ENCODE data around the gene LAMP1.

DNA sequence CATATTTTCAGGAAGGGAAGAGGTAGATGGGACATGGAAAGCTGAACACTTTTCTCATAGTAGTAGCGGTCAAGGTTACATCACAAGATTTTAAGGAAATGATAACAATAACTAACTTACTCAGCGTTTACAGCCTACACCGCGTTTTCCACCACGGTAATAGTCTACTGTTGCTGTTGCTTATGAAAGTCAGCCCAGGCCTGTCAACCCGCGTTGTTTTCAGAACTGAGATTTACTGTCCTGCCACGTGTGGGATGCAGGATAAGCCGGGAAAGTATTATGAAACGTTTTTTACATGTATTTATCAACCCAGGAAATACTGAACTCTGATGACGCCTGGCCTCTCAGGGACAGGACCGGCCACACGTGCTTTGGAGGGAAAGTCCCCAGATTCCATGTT is 36.0 kb upstream of the LAMP1 start:
- TF ChIP-seq, protein P1, sequence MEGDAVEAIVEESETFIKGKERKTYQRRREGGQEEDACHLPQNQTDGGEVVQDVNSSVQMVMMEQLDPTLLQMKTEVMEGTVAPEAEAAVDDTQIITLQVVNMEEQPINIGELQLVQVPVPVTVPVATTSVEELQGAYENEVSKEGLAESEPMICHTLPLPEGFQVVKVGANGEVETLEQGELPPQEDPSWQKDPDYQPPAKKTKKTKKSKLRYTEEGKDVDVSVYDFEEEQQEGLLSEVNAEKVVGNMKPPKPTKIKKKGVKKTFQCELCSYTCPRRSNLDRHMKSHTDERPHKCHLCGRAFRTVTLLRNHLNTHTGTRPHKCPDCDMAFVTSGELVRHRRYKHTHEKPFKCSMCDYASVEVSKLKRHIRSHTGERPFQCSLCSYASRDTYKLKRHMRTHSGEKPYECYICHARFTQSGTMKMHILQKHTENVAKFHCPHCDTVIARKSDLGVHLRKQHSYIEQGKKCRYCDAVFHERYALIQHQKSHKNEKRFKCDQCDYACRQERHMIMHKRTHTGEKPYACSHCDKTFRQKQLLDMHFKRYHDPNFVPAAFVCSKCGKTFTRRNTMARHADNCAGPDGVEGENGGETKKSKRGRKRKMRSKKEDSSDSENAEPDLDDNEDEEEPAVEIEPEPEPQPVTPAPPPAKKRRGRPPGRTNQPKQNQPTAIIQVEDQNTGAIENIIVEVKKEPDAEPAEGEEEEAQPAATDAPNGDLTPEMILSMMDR (conservative IDR thresholded peaks at IDR 0.05; ENCODE audit: low read depth in 2 of 2) = no peak
- TF ChIP-seq EZH2 (IDR thresholded peaks at IDR 0.05; ENCODE audit: low read depth, unreplicated experiment) (no peak), EZH2phosphoT487 (IDR thresholded peaks at IDR 0.05; ENCODE audit: unreplicated experiment) (no peak), NANOG (IDR thresholded peaks at IDR 0.05; ENCODE audit: borderline replicate concordance) (no peak), POLR2AphosphoS5 (IDR thresholded peaks at IDR 0.05; ENCODE audit: low read depth) (no peak), JUNB (IDR thresholded peaks at IDR 0.05; ENCODE audit: unreplicated experiment) (no peak), ZNF331 (CRISPR knock-in tag; IDR thresholded peaks at IDR 0.05; ENCODE audit: low read depth) (no peak), CREB1 (CRISPR knock-in tag; IDR thresholded peaks at IDR 0.05; ENCODE audit: low read depth) (no peak)
- TF ChIP-seq, protein P2, sequence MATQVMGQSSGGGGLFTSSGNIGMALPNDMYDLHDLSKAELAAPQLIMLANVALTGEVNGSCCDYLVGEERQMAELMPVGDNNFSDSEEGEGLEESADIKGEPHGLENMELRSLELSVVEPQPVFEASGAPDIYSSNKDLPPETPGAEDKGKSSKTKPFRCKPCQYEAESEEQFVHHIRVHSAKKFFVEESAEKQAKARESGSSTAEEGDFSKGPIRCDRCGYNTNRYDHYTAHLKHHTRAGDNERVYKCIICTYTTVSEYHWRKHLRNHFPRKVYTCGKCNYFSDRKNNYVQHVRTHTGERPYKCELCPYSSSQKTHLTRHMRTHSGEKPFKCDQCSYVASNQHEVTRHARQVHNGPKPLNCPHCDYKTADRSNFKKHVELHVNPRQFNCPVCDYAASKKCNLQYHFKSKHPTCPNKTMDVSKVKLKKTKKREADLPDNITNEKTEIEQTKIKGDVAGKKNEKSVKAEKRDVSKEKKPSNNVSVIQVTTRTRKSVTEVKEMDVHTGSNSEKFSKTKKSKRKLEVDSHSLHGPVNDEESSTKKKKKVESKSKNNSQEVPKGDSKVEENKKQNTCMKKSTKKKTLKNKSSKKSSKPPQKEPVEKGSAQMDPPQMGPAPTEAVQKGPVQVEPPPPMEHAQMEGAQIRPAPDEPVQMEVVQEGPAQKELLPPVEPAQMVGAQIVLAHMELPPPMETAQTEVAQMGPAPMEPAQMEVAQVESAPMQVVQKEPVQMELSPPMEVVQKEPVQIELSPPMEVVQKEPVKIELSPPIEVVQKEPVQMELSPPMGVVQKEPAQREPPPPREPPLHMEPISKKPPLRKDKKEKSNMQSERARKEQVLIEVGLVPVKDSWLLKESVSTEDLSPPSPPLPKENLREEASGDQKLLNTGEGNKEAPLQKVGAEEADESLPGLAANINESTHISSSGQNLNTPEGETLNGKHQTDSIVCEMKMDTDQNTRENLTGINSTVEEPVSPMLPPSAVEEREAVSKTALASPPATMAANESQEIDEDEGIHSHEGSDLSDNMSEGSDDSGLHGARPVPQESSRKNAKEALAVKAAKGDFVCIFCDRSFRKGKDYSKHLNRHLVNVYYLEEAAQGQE (IDR thresholded peaks at IDR 0.05; ENCODE audit: unreplicated experiment) = no peak

Data from GM23338 (cell line).